NAMALWA (cell line): ENCODE data around the gene ABCA3.
A peak's percentile ranks its signal among the peaks of the same experiment; 100 is the strongest.
"Not testable (repeated sequence)": the region's sequence is repeated elsewhere in the genome, so short reads cannot be mapped to it uniquely, and the experiment has no call there.

ENCODE experiments used
- DNase-seq: peaks from one replicate; pipeline ENCODE4 v3.0.0-alpha.2; 2015; ENCODE audit warnings: low spot score

The ABCA3 gene

GRCh38 chr16:2252806-2253148, 87.8 kb downstream of the ABCA3 start:
- DNase-seq: peak; percentile 39

DNA sequence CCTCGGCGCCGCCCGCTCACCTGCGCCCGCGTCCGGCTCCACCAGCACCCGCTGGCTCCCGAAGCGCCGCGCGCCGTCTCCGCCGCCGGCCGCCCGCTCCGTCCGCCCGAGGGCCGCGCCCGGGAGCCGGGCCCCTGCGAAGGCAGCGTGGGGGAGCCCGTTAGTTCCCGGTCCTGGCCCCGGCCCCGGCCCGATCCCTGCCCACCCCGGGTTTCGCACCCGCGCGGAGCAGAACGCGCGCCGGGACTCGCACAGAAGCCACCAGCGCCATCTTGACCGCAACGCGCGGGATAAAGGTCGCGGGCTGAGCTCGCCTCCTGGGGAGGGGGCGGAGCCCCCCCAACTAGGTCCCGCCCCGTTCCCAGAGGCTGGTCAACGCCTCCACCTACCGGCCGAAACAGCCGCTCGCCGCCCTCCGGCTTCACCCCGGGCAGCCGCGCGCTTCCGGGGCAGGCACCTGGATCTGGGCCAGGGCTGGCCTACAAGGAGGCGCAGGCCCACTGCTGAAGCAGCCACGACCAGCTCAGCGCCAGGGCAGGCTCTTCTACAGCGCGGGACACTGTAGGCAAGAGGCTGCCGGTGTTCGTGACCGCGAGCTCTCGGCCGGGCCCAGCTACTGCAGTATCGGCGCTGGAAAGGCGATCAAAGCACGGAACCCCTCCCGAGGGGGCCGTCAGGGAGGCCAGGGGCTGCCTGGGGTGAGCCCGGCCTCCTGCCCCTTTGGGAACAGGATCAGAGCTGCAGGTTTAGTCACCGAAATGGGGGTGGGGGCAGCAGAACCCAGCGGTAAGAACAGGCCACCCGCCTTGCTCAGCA, 89.0 kb downstream of the ABCA3 start, which contains the start of gene ECI1:
Gene ECI1, minus strand, starts transcription at position 292 of the 816 bp plus-strand sequence. Its CDS starts 21 bp downstream, at position 271.
- DNase-seq: peak; percentile 94

DNA sequence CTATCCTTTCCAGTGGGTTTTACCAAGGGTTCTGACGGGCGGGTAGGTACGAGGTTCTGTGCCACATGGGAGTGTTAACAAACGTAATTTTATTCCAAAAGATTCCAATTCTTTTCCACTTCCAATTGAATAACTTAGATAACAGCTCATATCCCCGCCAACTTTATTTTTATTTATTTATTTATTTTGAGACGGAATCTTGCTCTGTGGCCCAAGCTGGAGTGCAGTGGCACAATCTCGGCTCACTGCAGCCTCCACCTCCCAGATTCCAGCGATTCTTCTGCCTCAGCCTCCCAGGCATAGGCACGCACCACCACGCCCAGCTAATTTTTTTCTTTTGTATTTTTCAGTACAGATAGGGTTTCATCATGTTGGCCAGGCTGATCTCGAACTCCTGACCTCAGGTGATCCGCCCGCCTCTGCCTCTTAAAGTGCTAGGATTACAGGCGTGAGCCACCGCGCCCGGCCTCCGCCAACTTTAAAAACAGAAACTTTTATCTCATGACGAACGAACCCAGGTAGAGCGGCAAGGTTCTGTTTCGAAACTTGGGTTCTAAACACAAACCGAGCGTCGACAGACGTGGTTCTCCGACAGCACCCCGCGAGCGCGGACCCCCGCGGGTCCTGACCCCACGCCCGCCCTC, 89.8 kb downstream of the ABCA3 start:
- peak; percentile 61 for DNase-seq

- no peak for DNase-seq
These were observed 94.1 kb downstream of the ABCA3 start for GRCh38 chr16:2246301-2246885.

DNA sequence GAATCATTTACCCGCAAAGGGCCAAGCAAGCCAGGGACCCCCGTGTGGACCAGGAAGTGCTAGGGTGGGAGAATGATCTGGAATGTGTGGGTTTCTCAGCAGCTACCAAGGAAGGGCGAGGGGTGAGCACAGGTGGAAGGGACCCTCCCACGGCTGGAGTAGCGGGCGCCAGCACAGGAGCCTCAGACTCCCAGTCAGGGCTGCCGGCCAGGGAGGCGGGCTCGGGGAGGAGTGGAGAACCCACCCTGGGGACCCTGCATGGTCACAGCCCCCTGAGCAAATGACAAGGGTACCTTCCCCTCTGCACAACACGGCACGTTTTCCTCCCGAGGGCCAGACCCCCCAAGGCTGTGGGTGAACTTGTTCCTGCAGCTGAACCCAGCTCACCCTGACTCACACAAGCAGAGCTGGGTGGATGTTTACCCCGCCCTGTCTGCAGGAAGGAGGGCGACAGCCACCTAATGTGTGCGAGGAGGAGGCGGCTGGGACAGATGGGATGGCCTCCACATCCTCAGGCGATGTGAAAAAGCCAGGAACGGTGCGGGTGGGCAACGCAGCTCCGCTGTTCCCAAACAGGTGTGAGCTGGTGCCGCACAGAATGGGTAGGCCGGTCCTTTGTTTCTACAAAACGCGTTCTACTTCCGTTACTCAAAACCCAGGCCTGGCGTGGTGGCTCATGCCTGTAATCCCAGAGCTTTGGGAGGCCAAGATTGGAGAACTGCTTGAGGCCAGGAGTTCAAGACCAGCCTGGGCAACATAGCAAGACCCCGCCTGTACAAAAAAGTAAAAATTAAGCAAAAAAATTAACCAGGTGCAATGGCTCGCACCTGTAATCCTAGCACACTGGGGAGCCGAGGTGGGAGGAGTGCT, 95.4 kb downstream of the ABCA3 start:
- no peak for DNase-seq

DNA sequence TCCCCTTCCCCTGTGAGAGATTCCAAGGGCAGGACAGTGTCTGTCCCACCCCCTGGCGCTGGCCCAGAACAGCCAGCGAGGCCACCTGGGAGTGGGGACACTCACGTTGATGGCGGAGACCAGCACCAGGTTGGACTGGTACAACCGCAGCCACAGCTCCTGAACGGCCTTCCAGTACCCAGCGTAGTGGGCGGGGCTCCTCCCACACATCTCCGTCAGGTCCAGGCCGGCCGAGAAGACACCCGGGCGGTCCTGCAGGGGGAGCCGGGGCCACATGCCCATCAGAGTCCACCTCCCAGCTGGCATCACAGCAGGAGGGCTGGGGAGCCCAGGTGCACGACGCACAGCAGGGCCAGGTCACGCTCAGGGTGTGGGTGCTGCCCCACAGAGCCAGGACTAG, 96.2 kb downstream of the ABCA3 start:
- no peak for DNase-seq

DNA sequence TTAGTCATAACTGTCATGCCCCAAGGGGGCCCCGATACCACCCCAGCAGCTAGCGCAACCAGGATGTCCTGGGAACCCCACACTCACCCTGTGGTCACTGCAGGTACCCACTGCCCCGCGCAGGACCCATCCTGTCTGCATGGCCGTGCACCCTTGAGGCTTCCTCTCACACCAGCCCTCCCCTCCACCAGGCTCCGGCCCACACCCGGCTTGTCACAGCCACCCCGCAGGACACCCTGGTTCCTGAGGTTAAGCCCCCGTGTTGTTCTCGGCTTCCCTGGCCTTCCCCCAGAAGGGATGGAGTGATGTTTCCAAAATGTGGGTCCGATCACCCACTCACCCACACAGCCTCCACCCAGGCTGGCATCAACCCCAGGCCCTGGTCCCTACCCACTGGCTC, 96.7 kb downstream of the ABCA3 start:
- DNase-seq: no peak

- no peak for DNase-seq
These were observed 97.4 kb downstream of the ABCA3 start for GRCh38 chr16:2243031-2243528.

GRCh38 chr16:2242598-2242997, 97.9 kb downstream of the ABCA3 start:
- no peak for DNase-seq

DNA sequence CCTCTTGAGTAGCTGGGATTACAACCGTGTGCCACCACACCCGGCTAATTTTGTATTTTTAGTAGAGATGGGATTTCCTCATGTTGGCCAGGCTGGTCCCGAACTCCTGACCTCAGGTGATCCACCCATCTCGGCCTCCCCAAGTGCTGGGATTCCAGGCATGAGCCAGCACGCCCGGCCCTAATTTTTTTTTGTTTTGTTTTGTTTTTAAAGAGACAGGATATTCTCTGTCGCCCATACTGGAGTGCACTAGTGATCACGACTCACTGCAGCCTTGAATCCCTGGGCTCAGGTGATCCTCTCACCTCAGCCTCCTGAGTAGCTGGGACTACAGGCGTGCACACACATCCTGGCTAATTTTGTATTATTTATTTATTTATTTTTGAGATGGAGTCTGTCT, 100.2 kb downstream of the ABCA3 start:
- not testable (repeated sequence) for DNase-seq

DNA sequence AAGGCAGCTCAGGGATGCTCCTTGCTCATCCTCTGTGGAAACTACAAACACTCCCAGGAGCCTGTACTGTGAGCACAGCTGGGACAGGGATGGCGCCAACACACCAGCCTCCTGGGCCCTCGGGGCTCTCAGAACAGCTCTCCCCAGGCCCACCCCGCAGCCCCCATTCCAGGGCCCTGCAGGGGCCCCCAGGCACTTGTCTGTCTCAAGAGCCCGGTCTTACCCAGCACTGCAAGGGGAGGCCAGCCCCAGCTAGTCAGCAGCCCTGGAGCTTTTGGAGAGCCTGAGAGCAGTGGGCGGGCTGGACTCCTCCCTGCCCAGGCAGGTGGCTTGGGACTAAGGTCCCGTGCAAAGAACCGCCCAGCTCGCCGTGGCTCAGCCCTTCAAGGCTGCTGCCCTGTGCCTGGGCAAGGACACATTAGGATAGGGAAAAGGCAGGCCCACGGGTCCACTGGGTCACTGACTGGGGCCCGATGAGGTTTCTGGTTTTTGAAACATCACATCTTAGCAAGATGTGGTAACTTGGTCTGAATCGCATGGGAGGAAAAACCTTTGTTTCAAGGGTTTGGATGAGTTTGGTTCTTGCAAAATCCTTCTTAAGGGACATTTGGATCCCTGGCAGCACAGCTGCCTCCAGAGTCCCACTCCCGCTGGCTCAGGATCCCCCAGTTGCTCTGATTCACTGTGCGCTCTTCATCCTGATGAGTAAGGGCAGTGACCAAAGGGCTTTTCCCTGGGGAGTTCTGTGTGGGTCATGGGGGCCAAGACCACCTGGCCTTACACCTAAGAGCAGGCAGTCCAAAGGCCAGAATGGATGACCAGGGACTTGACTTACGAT, 101.5 kb downstream of the ABCA3 start:
- no peak for DNase-seq

DNA sequence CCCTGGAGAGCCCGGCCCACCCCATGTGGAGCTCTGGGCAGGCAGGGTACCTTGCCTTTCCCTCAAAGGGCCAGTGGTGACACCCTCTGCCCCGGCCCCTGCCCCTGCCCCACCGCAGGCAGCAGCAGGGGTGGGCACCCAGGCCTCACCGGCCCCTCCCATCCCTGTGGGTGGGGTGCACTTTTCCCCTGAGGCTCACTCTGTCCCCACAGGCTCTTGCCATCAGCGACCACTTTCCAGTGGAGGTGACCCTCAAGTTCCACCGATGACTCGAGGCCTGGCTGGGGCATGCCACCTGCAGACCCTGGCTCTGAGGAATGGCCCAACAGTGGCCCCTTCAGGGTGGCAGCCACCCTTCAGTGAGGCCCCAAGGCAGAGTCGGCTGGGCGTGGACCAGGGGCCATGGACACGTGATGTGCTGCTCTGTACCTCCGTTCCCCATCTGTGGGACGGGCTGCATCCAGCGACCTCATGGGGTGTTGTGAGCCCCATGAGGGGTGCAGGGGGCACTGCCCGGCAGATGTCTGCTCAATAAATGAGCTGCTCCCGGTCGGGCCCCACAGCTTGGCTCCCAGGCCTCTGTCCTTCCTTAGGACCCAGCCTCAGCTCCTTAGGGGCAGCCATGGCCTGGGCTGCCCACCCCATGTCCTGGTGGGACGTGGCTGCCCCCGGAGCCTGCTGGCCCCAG, 102.2 kb downstream of the ABCA3 start:
- no peak for DNase-seq

GRCh38 chr16:2237493-2238149, 102.9 kb downstream of the ABCA3 start:
- no peak for DNase-seq

DNA sequence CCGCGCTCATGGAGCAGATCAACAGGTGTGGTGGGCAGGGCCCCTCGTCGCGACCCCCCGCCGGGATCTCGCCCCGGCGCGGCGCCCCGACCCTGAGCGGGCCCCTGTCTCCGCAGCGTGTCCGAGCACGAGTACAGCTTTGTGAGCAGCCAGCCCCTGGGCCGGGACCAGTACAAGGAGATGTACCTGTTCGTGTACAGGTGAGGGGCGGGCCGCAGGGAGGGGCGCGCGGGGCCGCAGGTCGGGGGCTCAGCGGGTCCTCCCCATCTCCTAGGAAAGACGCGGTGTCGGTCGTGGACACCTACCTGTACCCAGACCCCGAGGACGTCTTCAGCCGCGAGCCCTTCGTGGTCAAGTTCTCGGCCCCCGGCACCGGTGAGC, 103.4 kb downstream of the ABCA3 start:
- DNase-seq: no peak

DNA sequence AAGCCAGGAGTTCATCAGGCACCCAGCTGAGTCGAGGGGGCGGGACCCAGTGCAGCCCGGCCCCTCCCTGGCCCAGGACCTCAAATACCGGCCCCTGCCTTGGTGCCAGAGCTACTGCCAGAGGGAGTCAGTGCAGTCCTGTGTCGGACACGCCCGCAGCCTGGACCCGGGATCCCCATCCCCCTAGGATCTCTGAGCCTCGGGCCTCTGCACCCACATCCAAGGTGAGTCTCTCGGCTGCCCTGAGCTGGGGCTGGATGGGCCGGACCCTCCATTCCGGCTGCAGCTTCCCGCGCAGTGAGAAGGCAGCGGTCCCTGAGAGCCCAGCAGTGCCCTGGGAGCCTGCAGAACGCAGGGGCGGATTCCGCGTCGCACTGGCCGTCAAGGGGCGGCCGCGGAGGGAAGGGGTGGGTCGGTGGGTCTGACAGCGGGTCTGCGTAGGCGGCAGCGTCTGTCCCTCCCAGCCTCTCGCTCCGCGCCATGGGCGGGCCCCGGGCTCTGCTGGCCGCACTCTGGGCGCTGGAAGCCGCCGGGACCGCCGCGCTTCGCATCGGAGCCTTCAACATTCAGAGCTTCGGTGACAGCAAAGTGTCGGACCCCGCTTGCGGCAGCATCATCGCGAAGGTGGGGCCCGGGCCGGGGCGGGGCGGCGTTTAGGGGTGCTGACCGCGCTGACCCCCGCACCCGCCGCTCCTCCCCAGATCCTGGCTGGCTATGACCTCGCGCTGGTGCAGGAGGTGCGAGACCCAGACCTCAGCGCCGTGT, 104.0 kb downstream of the ABCA3 start, which contains the start of gene DNASE1L2:
Gene DNASE1L2, plus strand, starts transcription at position 108 of the 765 bp plus-strand sequence. Its CDS starts 373 bp downstream, at position 481.
- no peak for DNase-seq

- no peak for DNase-seq
These were observed 104.7 kb downstream of the ABCA3 start for GRCh38 chr16:2235695-2236336.

DNA sequence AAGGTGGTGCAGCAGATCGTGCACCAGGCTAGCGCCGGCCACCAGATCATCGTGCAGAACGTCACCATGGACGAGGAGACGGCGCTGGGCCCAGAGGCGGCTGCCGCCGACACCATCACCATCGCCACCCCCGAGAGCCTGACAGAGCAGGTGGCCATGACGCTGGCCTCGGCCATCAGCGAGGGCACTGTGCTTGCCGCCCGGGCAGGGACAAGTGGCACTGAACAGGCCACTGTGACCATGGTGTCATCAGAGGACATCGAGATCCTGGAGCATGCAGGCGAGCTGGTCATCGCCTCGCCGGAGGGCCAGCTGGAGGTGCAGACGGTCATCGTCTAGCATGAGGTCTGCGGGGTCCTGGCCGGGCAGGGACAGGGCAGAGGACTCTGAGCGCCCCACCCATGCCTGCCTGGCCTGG, 105.3 kb downstream of the ABCA3 start:
- no peak for DNase-seq

DNA sequence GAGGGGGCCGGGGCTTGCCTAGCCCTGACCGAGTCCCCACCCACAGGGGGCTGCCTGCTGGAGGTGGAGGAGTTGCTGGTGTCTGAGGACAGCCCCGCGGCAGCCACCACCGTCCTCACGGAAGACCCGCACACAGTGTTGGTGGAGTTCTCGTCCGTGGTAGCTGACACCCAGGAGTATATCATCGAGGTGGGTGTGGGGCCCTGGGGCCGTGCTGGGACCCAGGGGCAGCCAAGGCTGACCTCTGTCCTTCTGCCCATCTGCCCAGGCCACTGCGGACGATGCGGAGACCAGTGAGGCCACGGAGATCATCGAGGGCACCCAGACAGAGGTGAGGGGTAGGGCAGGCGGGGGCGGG, 105.7 kb downstream of the ABCA3 start:
- DNase-seq: no peak
